K562 (cell line): ENCODE results near the gene IGFBPL1. TPM values are rescaled to one million over a fixed set of nuclear protein-coding genes. Genes with fewer than 3 reads are reported as not detected.

Experiments
- ATAC-seq: fragments of 200-7000 bp; cut with Tn5 transposase; 3 replicates; pipeline ENCODE4 v1.9.1; 2020; ENCODE audit warnings: moderate library complexity
- BruUV-seq: library from RNA; stranded (reverse); fragments of 400-500 nt; replicated peaks from 2 replicates; lab custom pipeline; 2021; lab: Mats Ljungman, UMichigan
- CTCF ChIA-PET: fragments of 300-600 bp; formaldehyde crosslinking; extraction: SDS; loops from one replicate; lab custom pipeline; 2021; ENCODE audit warnings: low intra/inter-chr PET ratio; lab: Yijun Ruan, JAX
- POLR2A ChIA-PET: fragments of 300-600, 350-650 bp; sonication (Branson Sonifier 250); formaldehyde crosslinking; extraction: SDS; loops from one replicate; lab custom pipeline; 2021; ENCODE audit warnings: antibody characterized with exemption, inconsistent platforms; lab: Yijun Ruan, JAX
- DNase-seq, 4 experiments: peaks; one replicate each; pipeline versions ENCODE4 v3.0.0 to v3.0.0-alpha.2; 2011 to 2018; ENCODE audit warnings: low spot score in 3 of 4, mixed read lengths in 3 of 4; ENCODE audit errors: extremely low read depth in 1 of 4
- FAIRE-seq: peaks from 2 replicates; lab custom pipeline; 2011; peaks lifted over from hg19 to GRCh38; lab: Jason Lieb, UNC
- H2AFZ ChIP-seq: 2 replicates; pipeline ENCODE4 v1.6.0; 2011; ENCODE audit warnings: low read depth, low read length, control low read depth, inconsistent platforms
- H3K27ac ChIP-seq: fragments of 200-600 bp; 3 replicates; pipeline ENCODE4 v1.8.0; 2011; ENCODE audit warnings: low read depth, mild to moderate bottlenecking, control low read depth, inconsistent platforms, low read length, moderate library complexity, mixed read lengths; ENCODE audit errors: extremely low read depth
- H3K27me3 ChIP-seq, 2 experiments: fragments of 300-600 bp in 1 of 2; 2 replicates in 1 of 2; 3 replicates in 1 of 2; pipeline versions ENCODE4 v1.6.0 to v1.8.0; 2011; ENCODE audit warnings: inconsistent platforms in 2 of 2, low read length in 2 of 2, mild to moderate bottlenecking in 1 of 2, mixed read lengths in 1 of 2, moderate library complexity in 1 of 2; ENCODE audit not compliant: control insufficient read depth in 2 of 2, insufficient read depth in 2 of 2
- H3K36me3 ChIP-seq: fragments of 300-600 bp; 3 replicates; pipeline ENCODE4 v1.8.0; 2011; ENCODE audit warnings: mild to moderate bottlenecking, low read length, inconsistent platforms; ENCODE audit not compliant: control insufficient read depth, insufficient read depth
- H3K4me1 ChIP-seq, 2 experiments: fragments of 200-600 bp in 1 of 2; replicated peaks in 1 of 2; 2 replicates in 1 of 2; 3 replicates in 1 of 2; pipeline versions ENCODE4 v1.5.1 to v1.8.0; 2011; ENCODE audit warnings: inconsistent platforms in 2 of 2, low read length in 2 of 2, mild to moderate bottlenecking in 1 of 2, mixed read lengths in 1 of 2, moderate library complexity in 1 of 2; ENCODE audit not compliant: control insufficient read depth in 2 of 2, insufficient read depth in 2 of 2
- H3K4me2 ChIP-seq: 2 replicates; pipeline ENCODE4 v1.6.1; 2011; ENCODE audit warnings: low read length, control low read depth, inconsistent platforms, mixed read lengths; ENCODE audit not compliant: insufficient read depth
- H3K4me3 ChIP-seq: fragments of 200-600 bp; sonication (generic), shearing (Covaris generic); 2 replicates; pipeline ENCODE4 v1.5.1; 2016; ENCODE audit warnings: control low read depth, inconsistent platforms
- H3K79me2 ChIP-seq: fragments of 200-600 bp; 3 replicates; pipeline ENCODE4 v1.8.0; 2011; ENCODE audit warnings: low read length, inconsistent platforms; ENCODE audit not compliant: control insufficient read depth, insufficient read depth
- H3K9ac ChIP-seq, 2 experiments: 2 replicates each; pipeline versions ENCODE4 v1.6.0 to v1.6.1; 2011; ENCODE audit warnings: low read depth in 2 of 2, low read length in 2 of 2, control low read depth in 1 of 2, inconsistent platforms in 1 of 2, mild to moderate bottlenecking in 1 of 2, mixed read lengths in 1 of 2; ENCODE audit not compliant: insufficient read depth in 1 of 2
- H3K9me1 ChIP-seq: one replicate; pipeline ENCODE4 v1.6.0; 2011; ENCODE audit warnings: inconsistent platforms, mild to moderate bottlenecking, low read length, moderate library complexity; ENCODE audit not compliant: control insufficient read depth, insufficient read depth
- H3K9me3 ChIP-seq: replicated peaks from 2 replicates; pipeline ENCODE4 v1.5.1; 2011; ENCODE audit warnings: low read depth, low read length, inconsistent platforms; ENCODE audit not compliant: control insufficient read depth, insufficient read depth
- H4K20me1 ChIP-seq: replicated peaks from 2 replicates; pipeline ENCODE4 v1.6.1; 2011; ENCODE audit warnings: low read length, inconsistent platforms, mixed read lengths; ENCODE audit not compliant: control insufficient read depth, insufficient read depth
- ARNT ChIP-seq, 2 experiments: fragments of 450-650 bp; IDR thresholded peaks; 2 replicates each; pipeline ENCODE4 v1.6.1; 2016; ENCODE audit warnings: mild to moderate bottlenecking in 1 of 2
- BCOR ChIP-seq: fragments of 450-650 bp; IDR thresholded peaks from 2 replicates; pipeline ENCODE4 v1.6.1; 2016
- CHD1 ChIP-seq: fragments of 200-600 bp; sonication (generic); IDR thresholded peaks from one replicate; pipeline ENCODE4 v1.6.1; 2012; ENCODE audit warnings: mild to moderate bottlenecking, moderate library complexity, low read length, inconsistent platforms
- CHD4 ChIP-seq: fragments of 200-600 bp; sonication (generic); IDR thresholded peaks from 3 replicates; pipeline ENCODE4 v1.6.1; 2012; ENCODE audit warnings: low read depth, mild to moderate bottlenecking, mixed read lengths, low read length, inconsistent platforms; ENCODE audit not compliant: insufficient read depth, insufficient replicate concordance, poor library complexity, severe bottlenecking
- CTCF ChIP-seq, 3 experiments: IDR thresholded peaks in 2 of 3; conservative IDR thresholded peaks in 1 of 3; 2 replicates each; pipeline ENCODE4 v1.5.1; 2011 to 2012; ENCODE audit warnings: low read length in 3 of 3, mild to moderate bottlenecking in 3 of 3, control low read depth in 2 of 3, improper control_type of control experiment in 1 of 3, inconsistent platforms in 1 of 3, low read depth in 1 of 3, mixed read lengths in 1 of 3, moderate library complexity in 1 of 3; ENCODE audit not compliant: insufficient read depth in 2 of 3
- HDGF ChIP-seq: fragments of 450-650 bp; IDR thresholded peaks from 2 replicates; pipeline ENCODE4 v1.6.1; 2016
- ILF3 ChIP-seq: fragments of 450-650 bp; IDR thresholded peaks from 2 replicates; pipeline ENCODE4 v1.6.1; 2018; ENCODE audit warnings: antibody characterized with exemption, mild to moderate bottlenecking, moderate library complexity, borderline replicate concordance
- KDM1A ChIP-seq, 2 experiments: fragments of 450-650 bp; IDR thresholded peaks; 2 replicates each; pipeline ENCODE4 v1.6.1; 2016; ENCODE audit warnings: mild to moderate bottlenecking in 2 of 2
- KLF6 ChIP-seq: fragments of 250-450 bp; sonication (Bioruptor Pico); IDR thresholded peaks from 2 replicates; pipeline ENCODE4 v1.4.0; 2020; ENCODE audit warnings: mild to moderate bottlenecking, moderate library complexity, borderline replicate concordance
- MAFG ChIP-seq: fragments of 450-650 bp; conservative IDR thresholded peaks from 2 replicates; pipeline ENCODE4 v1.6.1; 2016; ENCODE audit warnings: missing genetic modification characterization, missing compliant biosample characterization
- MAFK ChIP-seq: IDR thresholded peaks from 2 replicates; pipeline ENCODE4 v1.6.1; 2011; ENCODE audit warnings: low read length, improper control_type of control experiment
- RBM25 ChIP-seq: fragments of 200-400 bp; formaldehyde crosslinking; IDR thresholded peaks from 2 replicates; pipeline ENCODE4 v1.6.1; 2018; ENCODE audit warnings: low read length, low read depth, moderate library complexity; ENCODE audit not compliant: severe bottlenecking
- RCOR1 ChIP-seq, 2 experiments: IDR thresholded peaks; 2 replicates each; pipeline ENCODE4 v1.6.1; 2012; ENCODE audit warnings: low read depth in 2 of 2, low read length in 2 of 2, borderline replicate concordance in 1 of 2, improper control_type of control experiment in 1 of 2
- SIN3B ChIP-seq: fragments of 450-650 bp; IDR thresholded peaks from 2 replicates; pipeline ENCODE4 v1.6.1; 2017; ENCODE audit warnings: low read depth, mild to moderate bottlenecking, moderate library complexity
- SMARCA4 ChIP-seq: fragments of 450-650 bp; IDR thresholded peaks from 2 replicates; pipeline ENCODE4 v1.6.1; 2016
- SMARCA5 ChIP-seq: fragments of 450-650 bp; IDR thresholded peaks from 2 replicates; pipeline ENCODE4 v1.6.1; 2016
- ZBTB49 ChIP-seq: sonication (generic); formaldehyde crosslinking; IDR thresholded peaks from 2 replicates; pipeline ENCODE4 v1.8.0; 2022; ENCODE audit warnings: missing genetic modification reagents, mild to moderate bottlenecking, borderline replicate concordance
- ZFP36 ChIP-seq: fragments of 150-350 bp; IDR thresholded peaks from 2 replicates; pipeline ENCODE4 v1.6.1; 2018; ENCODE audit warnings: low read length, low read depth; ENCODE audit not compliant: partially characterized antibody
- ZNF143 ChIP-seq: sonication (generic); formaldehyde crosslinking; IDR thresholded peaks from 2 replicates; pipeline ENCODE4 v1.9.0; 2022; ENCODE audit warnings: mild to moderate bottlenecking, missing genetic modification reagents
- WGBS: fragments of 100-300 bp; shearing (Covaris generic); methylation state at CpG from one replicate; pipeline ENCODE4 v1.1.6; 2016; ENCODE audit warnings: low coverage, mixed read lengths; ENCODE audit not compliant: insufficient coverage; ENCODE audit errors: missing lambda C conversion rate; 5-methylcytosine and 5-hydroxymethylcytosine counted together
- in situ Hi-C: fragments of 300-500 bp; cut with MboI; formaldehyde crosslinking; loops from 4 replicates; pipeline ENCODE4 v1.15.0; 2018; ENCODE audit warnings: inconsistent platforms, mixed read lengths
- intact Hi-C: fragments of 100-400 bp; cut with micrococcal nuclease; formaldehyde crosslinking; loops from 2 replicates; pipeline ENCODE4 v1.14.2; 2022
- polyA plus RNA-seq, 8 experiments: library from polyadenylated mRNA; depleted of rRNA in 4 of 8; stranded (reverse) in 5 of 8; unstranded in 3 of 8; fragments of >200 nt; fragmentation: Nextera tagmentation in 2 of 8; fragmentation: Illumina TruSeq in 1 of 8; extraction: Ambion mirVana in 2 of 8; extraction: Trizol in 1 of 8; gene quantifications; 2 replicates each; pipeline versions ENCODE4 v1.2.1 to v1.2.3, GENCODE V29; 2011 to 2014; ENCODE audit warnings: inconsistent platforms in 1 of 8, missing spikeins in 1 of 8
- total RNA-seq, 7 experiments: library from RNA; depleted of rRNA in 6 of 7; stranded (reverse); fragments of >200 nt in 6 of 7; fragmentation: Illumina TruSeq in 2 of 7; extraction: Trizol in 2 of 7; gene quantifications; 2 replicates each; pipeline versions ENCODE4 v1.2.1 to v1.2.3, GENCODE V29; 2011 to 2021; ENCODE audit warnings: low replicate concordance in 1 of 7

The IGFBPL1 gene
- total and polyA plus RNA-seq, 9 of the 15 experiments (the other 6 are each of a cell fraction or from before 2014, with no cell fraction given): not detected

GRCh38 chr9:38393128-38393796 lies 31.0 kb downstream of the IGFBPL1 start:
- H2AFZ ChIP-seq: peak overlapping the region; percentile 94
- H3K27ac ChIP-seq: peak overlapping the region; percentile 68
- TF ChIP-seq ARNT (IDR thresholded peaks at IDR 0.05) (no peak), RCOR1 (IDR thresholded peaks at IDR 0.05; ENCODE audit: borderline replicate concordance in 1 of 2, low read depth in 2 of 2, low read length in 2 of 2) (0 out of 4 replicates have a peak, but pooled peaks of 1 of the 2 experiments have one; percentile 19), ZFP36 (peak; percentile 95), SIN3B (no peak), CHD1 (peak; percentile 79), SMARCA4 (peak; percentile 27; the same call in 1 of the 2 replicates), MAFG (tag) (peak; percentile 88), ZBTB49 (0 out of 2 replicates have a peak, but pooled peaks have one; percentile 47), KLF6 (CRISPR knock-in tag) (no peak), CHD4 (peak; percentile 65), KDM1A (IDR thresholded peaks at IDR 0.05) (peak; percentile 70 to 81), SMARCA5 (peak; percentile 89; the same call in 1 of the 2 replicates), CTCF (IDR thresholded peaks at IDR 0.05 in 2 of 3, conservative IDR thresholded peaks at IDR 0.05 in 1 of 3; ENCODE audit: insufficient read depth in 2 of 3, low read depth in 1 of 3, low read length in 3 of 3) (0 out of 6 replicates have a peak, but pooled peaks of 1 of the 3 experiments have one; percentile 10), ZNF143 (CRISPR knock-in tag) (no peak), RBM25 (peak; percentile 97), MAFK (peak; percentile 90), BCOR (peak; percentile 94), ILF3 (no peak), HDGF (no peak)

More at GRCh38 chr9:38393128-38393796, 31.0 kb downstream of the IGFBPL1 start:
- 1% methylated on average over 9 of the region's 9 CpGs for WGBS
- Histone ChIP-seq H3K4me1 (peaks cover 36 to 47% of the 10 kb centered on the region in 2 experiments), H3K79me2 (peaks cover 31% of the 10 kb centered on the region), H3K4me2 (peak overlapping the region; percentile 96), H4K20me1 (peaks cover 3% of the 10 kb centered on the region; the same call in 1 of the 2 replicates), H3K27me3 (no peaks in the 10 kb centered on the region), H3K36me3 (peaks cover 40% of the 10 kb centered on the region; the same call in 2 of the 3 replicates), H3K9me3 (no peaks in the 10 kb centered on the region), H3K9me1 (no peaks in the 10 kb centered on the region), H3K9ac (peak overlapping the region; percentile 85 to 98), H3K4me3 (peak overlapping the region; percentile 83)
- FAIRE-seq: no peak
- no peak for ATAC-seq
- intact Hi-C loops (loop anchor here (2.0 kb wide), 1 partner anchor 488 kb away; the partner anchor contains the start of gene SLC25A51), in situ Hi-C loops (no loop called here)
- no TSS peak for BruUV-seq
- ChIA-PET POLR2A (interaction anchor here (0.6 to 0.9 kb wide), 4 partner anchors 11 to 414 kb away, joined by 3 to 4 read pairs (median 4); no protein-coding TSS in a partner anchor), CTCF (no interaction called here)
- DNase-seq: peak in 2 of 4 experiments; percentile 35 to 39
